Spleen (tissue), 7 donors: ENCODE data around the gene FGFR2.

Experiments used
- POLR2A ChIP-seq, 3 donors: fragments of 450-650 bp; IDR thresholded peaks; one replicate each; pipeline ENCODE4 v1.5.1; 2017; ENCODE audit warnings: antibody characterized with exemption in 3 of 3, mild to moderate bottlenecking in 1 of 3
- POLR2AphosphoS5 ChIP-seq, 3 donors: sonication (generic); formaldehyde crosslinking; IDR thresholded peaks; one replicate each; pipeline ENCODE4 v1.5.1; 2017; ENCODE audit warnings: antibody characterized with exemption in 3 of 3
- TF ChIP-seq, protein P1 (sequence below), 11 experiments: fragments of 200-600 bp in 7 of 11; fragments of 450-650 bp in 4 of 11; sonication (generic) in 4 of 11; IDR thresholded peaks in 8 of 11; conservative IDR thresholded peaks in 3 of 11; 1 replicate in 7 of 11; 2 replicates in 4 of 11; pipeline versions ENCODE4 v1.4.0 to v1.8.0; 2016 to 2021; ENCODE audit warnings: antibody characterized with exemption in 11 of 11, inconsistent platforms in 4 of 11, mild to moderate bottlenecking in 1 of 11
- donor health status: DM: no; HTN: no; CAD: no; lungs with moderate emphysema.
- donor health status: DM: no; HTN: no; CAD: no.
- donor health status: DM: no; HTN: no; CAD: no.

DNA sequence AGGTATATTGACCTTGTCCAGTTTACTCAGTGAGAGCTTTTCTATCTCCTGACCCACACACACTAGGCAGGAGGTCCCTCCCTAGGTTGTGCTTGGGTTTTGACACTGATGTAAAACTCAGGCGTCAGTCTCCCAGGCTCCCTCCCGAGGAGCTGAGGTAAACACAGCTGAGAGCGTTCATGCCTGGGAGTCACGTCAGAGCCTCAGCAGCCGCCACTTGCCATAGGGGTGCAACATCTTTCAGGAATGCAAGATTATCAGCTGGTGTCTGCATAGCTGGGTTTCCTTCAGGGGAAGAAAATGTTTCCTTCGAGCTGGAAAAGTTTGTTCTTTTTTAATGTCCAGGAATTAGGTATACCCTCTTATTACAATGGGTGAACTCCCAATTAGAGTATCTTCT lies 70.6 kb downstream of the FGFR2 start:
- TF ChIP-seq, protein P1, sequence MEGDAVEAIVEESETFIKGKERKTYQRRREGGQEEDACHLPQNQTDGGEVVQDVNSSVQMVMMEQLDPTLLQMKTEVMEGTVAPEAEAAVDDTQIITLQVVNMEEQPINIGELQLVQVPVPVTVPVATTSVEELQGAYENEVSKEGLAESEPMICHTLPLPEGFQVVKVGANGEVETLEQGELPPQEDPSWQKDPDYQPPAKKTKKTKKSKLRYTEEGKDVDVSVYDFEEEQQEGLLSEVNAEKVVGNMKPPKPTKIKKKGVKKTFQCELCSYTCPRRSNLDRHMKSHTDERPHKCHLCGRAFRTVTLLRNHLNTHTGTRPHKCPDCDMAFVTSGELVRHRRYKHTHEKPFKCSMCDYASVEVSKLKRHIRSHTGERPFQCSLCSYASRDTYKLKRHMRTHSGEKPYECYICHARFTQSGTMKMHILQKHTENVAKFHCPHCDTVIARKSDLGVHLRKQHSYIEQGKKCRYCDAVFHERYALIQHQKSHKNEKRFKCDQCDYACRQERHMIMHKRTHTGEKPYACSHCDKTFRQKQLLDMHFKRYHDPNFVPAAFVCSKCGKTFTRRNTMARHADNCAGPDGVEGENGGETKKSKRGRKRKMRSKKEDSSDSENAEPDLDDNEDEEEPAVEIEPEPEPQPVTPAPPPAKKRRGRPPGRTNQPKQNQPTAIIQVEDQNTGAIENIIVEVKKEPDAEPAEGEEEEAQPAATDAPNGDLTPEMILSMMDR (IDR thresholded peaks at IDR 0.05 in 8 of 11, conservative IDR thresholded peaks at IDR 0.05 in 3 of 11): no peak
- no peak for TF ChIP-seq POLR2AphosphoS5 (IDR thresholded peaks at IDR 0.05)
- no peak for TF ChIP-seq POLR2A (IDR thresholded peaks at IDR 0.05)
